Left ventricle myocardium inferior (tissue), 1 donor: ENCODE results near the gene ACO1. TPM values are rescaled to one million over a fixed set of nuclear protein-coding genes. Genes with fewer than 3 reads are reported as not detected.
A peak's percentile ranks its signal among the peaks of the same experiment; 100 is the strongest.

ENCODE experiments used
- DNase-seq: peaks from one replicate; pipeline ENCODE4 v3.0.0-alpha.2; 2020
- H3K27ac ChIP-seq: fragments of 200-600 bp; replicated peaks from 2 replicates; pipeline ENCODE4 v1.8.0; 2021
- H3K27me3 ChIP-seq: fragments of 200-600 bp; 2 replicates; pipeline ENCODE4 v1.8.0; 2021; ENCODE audit warnings: low read depth
- H3K36me3 ChIP-seq: fragments of 200-600 bp; 2 replicates; pipeline ENCODE4 v1.8.0; 2021
- H3K4me1 ChIP-seq: fragments of 200-600 bp; 2 replicates; pipeline ENCODE4 v1.8.0; 2021
- H3K4me3 ChIP-seq: fragments of 200-600 bp; 2 replicates; pipeline ENCODE4 v1.8.0; 2021; ENCODE audit warnings: mild to moderate bottlenecking, moderate library complexity
- H3K9me3 ChIP-seq: fragments of 200-600 bp; replicated peaks from 2 replicates; pipeline ENCODE4 v1.8.0; 2021
- CTCF ChIP-seq: fragments of 200-600 bp; IDR thresholded peaks from 2 replicates; pipeline ENCODE4 v1.8.0; 2021; ENCODE audit warnings: antibody characterized with exemption, mild to moderate bottlenecking, borderline replicate concordance
- intact Hi-C: fragments of 100-400 bp; cut with micrococcal nuclease; formaldehyde crosslinking; loops from one replicate; pipeline ENCODE4 v1.11.0; 2022
- total RNA-seq: library from RNA; stranded (reverse); fragmentation: NEBNext Ultra II Directional; extraction: Animal tissue kit (Norgen Biotek cat#: 25700); gene quantifications from one replicate; pipeline ENCODE4 v1.2.1, GENCODE V29; 2021
- donor health status: DM: no; HTN: yes; CAD: no; lungs with severe emphysema.

ACO1 gene
- total RNA-seq, 1 donor from 2014 or later: 62.7 TPM

GRCh38 chr9:32376285-32376684, 8.2 kb upstream of the ACO1 start:
- no peak for TF ChIP-seq CTCF
- no peak overlapping the region for H3K27ac ChIP-seq
- H3K36me3 ChIP-seq: no peaks in the 10 kb centered on the region
- intact Hi-C loops: loop anchor here (10.0 kb wide), 1 partner anchor 589 kb away; no protein-coding TSS in a partner anchor
- peaks cover 3% of the 10 kb centered on the region for H3K9me3 ChIP-seq
- H3K27me3 ChIP-seq: peaks cover 22% of the 10 kb centered on the region
- no peak for DNase-seq
- H3K4me3 ChIP-seq: no peak overlapping the region
- H3K4me1 ChIP-seq: peaks cover 10% of the 10 kb centered on the region

- peak; percentile 82 for TF ChIP-seq CTCF
- Histone ChIP-seq H3K36me3 (no peaks in the 10 kb centered on the region), H3K4me3 (no peak overlapping the region), H3K27me3 (peaks cover 19% of the 10 kb centered on the region), H3K27ac (no peak overlapping the region), H3K9me3 (no peaks in the 10 kb centered on the region), H3K4me1 (peaks cover 12% of the 10 kb centered on the region)
- intact Hi-C loops: loop anchor here (2.0 to 10.0 kb wide), 2 partner anchors 202 to 586 kb away; no protein-coding TSS in a partner anchor
- no peak for DNase-seq
Measured at GRCh38 chr9:32378496-32378895, 5.9 kb upstream of the ACO1 start.

GRCh38 chr9:32378993-32379729, 5.3 kb upstream of the ACO1 start:
- peak; percentile 84 for TF ChIP-seq CTCF
- intact Hi-C loops: loop anchor here (2.0 to 10.0 kb wide), 2 partner anchors 202 to 586 kb away; no protein-coding TSS in a partner anchor

GRCh38 chr9:32380944-32381343, 3.5 kb upstream of the ACO1 start:
- no peaks in the 10 kb centered on the region for H3K36me3 ChIP-seq
- H3K27me3 ChIP-seq: no peaks in the 10 kb centered on the region
- no peak for TF ChIP-seq CTCF
- H3K9me3 ChIP-seq: no peaks in the 10 kb centered on the region
- intact Hi-C loops: loop anchor here (10.0 kb wide), 1 partner anchor 54 kb away; no protein-coding TSS in a partner anchor
- peaks cover 34% of the 10 kb centered on the region for H3K4me1 ChIP-seq
- no peak overlapping the region for H3K4me3 ChIP-seq
- H3K27ac ChIP-seq: no peak overlapping the region
- DNase-seq: no peak

More at GRCh38 chr9:32378993-32379729, 5.3 kb upstream of the ACO1 start:
- no peak for DNase-seq
- Histone ChIP-seq H3K27ac (no peak overlapping the region), H3K36me3 (no peaks in the 10 kb centered on the region), H3K27me3 (peaks cover 13% of the 10 kb centered on the region), H3K4me1 (peaks cover 18% of the 10 kb centered on the region), H3K9me3 (no peaks in the 10 kb centered on the region), H3K4me3 (no peak overlapping the region)

GRCh38 chr9:32382565-32383320, 1.7 kb upstream of the ACO1 start:
- intact Hi-C loops: loop anchor here (10.0 kb wide), 1 partner anchor 52 kb away; no protein-coding TSS in a partner anchor
- Histone ChIP-seq H3K4me1 (peaks cover 45% of the 10 kb centered on the region), H3K4me3 (no peak overlapping the region), H3K27ac (no peak overlapping the region), H3K36me3 (no peaks in the 10 kb centered on the region), H3K27me3 (no peaks in the 10 kb centered on the region), H3K9me3 (no peaks in the 10 kb centered on the region)
- no peak for DNase-seq
- TF ChIP-seq CTCF: no peak
